Measurements from ENCODE around the gene ANKDD1B. TPM values are rescaled to one million over a fixed set of nuclear protein-coding genes. Genes with fewer than 3 reads are reported as not detected.

The ANKDD1B gene
- total RNA-seq, 4 donors from 2014 or later, result 0.45 to 2.2 (median 1.8) TPM

DNA sequence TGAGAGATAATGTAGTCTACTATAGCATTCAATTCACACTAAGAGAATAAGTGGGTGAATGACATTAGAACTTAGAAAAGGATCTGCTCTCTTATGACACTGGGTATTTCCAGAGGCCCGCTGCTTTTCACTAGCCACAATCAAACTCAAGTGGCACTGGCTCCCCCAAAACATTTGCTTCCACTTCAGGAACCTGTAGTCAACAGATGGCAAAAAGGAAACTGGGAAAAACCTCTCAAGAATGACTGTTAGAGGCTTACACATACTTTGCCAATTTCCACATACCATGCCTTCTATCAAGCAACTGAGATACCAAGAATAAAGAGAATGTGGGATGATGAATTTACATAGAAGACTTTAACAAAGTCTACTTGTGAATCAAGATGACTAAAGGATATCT, 94.8 kb downstream of the ANKDD1B start:
- Histone ChIP-seq H3K27ac (no peak overlapping the region), H3K9me3 (no peaks in the 10 kb centered on the region), H3K4me1 (no peaks in the 10 kb centered on the region), H3K36me3 (peaks cover 39% of the 10 kb centered on the region), H3K4me3 (no peak overlapping the region), H3K27me3 (no peaks in the 10 kb centered on the region)
- DNase-seq (ENCODE audit: low spot score in 2 of 2), result no peak
- TF ChIP-seq CTCF (IDR thresholded peaks at IDR 0.05) (no peak), POLR2AphosphoS5 (IDR thresholded peaks at IDR 0.05) (no peak)
- WGBS, result 79% methylated on average over 1 of the region's 1 CpG

- DNase-seq (ENCODE audit: low spot score in 2 of 2), result no peak
- no peaks in the 10 kb centered on the region for H3K27me3 ChIP-seq
- no peak overlapping the region for H3K27ac ChIP-seq
- H3K4me3 ChIP-seq, result no peak overlapping the region
- WGBS, result 98% methylated on average over 3 of the region's 3 CpGs
- H3K4me1 ChIP-seq, result no peaks in the 10 kb centered on the region
- H3K9me3 ChIP-seq, result no peaks in the 10 kb centered on the region
- H3K36me3 ChIP-seq, result peaks cover 35% of the 10 kb centered on the region
- no peak for TF ChIP-seq CTCF (IDR thresholded peaks at IDR 0.05)
- no peak for TF ChIP-seq POLR2AphosphoS5 (IDR thresholded peaks at IDR 0.05)
- no peak for TF ChIP-seq POLR2A (IDR thresholded peaks at IDR 0.05)
- no peak for TF ChIP-seq EP300 (IDR thresholded peaks at IDR 0.05)
Measured at GRCh38 chr5:75706775-75707174, 95.5 kb downstream of the ANKDD1B start.

DNA sequence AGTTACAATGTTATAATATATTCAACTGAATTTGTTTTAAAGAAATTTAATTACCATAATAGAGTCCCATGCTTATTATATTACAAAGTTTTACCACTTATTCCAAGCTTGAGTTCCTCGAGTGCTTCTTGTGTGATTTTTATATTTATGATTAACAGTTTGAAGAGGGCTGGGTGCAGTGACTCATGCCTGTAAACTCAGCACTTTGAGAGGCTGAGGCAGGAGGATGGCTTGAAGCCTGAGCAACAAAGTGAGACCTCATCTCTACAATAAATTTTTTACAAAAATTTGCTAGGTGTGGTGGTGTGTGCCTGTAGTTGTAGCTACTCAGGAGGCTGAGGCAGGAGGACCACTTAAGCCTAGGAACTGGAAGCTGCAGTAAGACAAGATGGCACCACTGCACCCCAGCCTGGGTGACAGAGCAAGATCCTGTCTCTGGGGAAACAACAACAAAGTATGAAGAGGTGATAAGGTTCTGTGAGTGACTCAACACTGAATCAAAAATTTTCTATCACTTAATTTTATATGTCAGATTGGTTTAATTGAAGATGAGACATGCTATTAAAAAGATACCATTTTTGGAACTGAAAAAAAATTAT, 96.8 kb downstream of the ANKDD1B start:
- Histone ChIP-seq H3K36me3 (peaks cover 24% of the 10 kb centered on the region), H3K27ac (no peak overlapping the region), H3K4me3 (no peak overlapping the region), H3K9me3 (no peaks in the 10 kb centered on the region), H3K27me3 (no peaks in the 10 kb centered on the region), H3K4me1 (no peaks in the 10 kb centered on the region)
- 68% methylated on average over 1 of the region's 1 CpG for WGBS
- TF ChIP-seq CTCF (IDR thresholded peaks at IDR 0.05) (no peak), POLR2A (IDR thresholded peaks at IDR 0.05) (no peak), POLR2AphosphoS5 (IDR thresholded peaks at IDR 0.05) (no peak), EP300 (IDR thresholded peaks at IDR 0.05) (no peak)
- no peak for DNase-seq (ENCODE audit: low spot score in 2 of 2)

DNA sequence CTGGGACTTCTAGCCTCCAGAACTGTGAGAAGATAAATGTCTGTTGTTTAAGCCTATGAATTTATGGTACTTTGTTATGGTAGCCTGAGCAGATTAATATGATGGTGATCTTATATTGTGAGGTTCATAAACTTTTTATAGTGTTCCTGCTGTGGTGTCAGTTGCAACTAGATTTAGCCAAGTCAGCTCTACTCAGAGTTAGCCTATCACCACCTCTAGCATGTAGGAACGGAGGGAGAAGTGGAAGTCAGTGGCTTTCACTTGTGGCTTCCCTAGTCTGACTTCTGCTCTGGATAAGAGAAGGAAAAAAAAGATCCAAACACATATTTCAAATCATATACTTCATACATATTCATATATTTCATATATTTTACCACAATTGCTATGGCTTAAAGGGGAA, 99.4 kb downstream of the ANKDD1B start:
- H3K9me3 ChIP-seq, result no peaks in the 10 kb centered on the region
- no peak overlapping the region for H3K27ac ChIP-seq
- H3K4me1 ChIP-seq, result no peaks in the 10 kb centered on the region
- H3K4me3 ChIP-seq, result no peak overlapping the region
- 71% methylated on average over 1 of the region's 1 CpG for WGBS
- TF ChIP-seq EP300 (IDR thresholded peaks at IDR 0.05) (no peak), CTCF (IDR thresholded peaks at IDR 0.05) (no peak), POLR2AphosphoS5 (IDR thresholded peaks at IDR 0.05) (no peak), POLR2A (IDR thresholded peaks at IDR 0.05) (no peak)
- no peak for DNase-seq (ENCODE audit: low spot score in 2 of 2)
- H3K27me3 ChIP-seq, result no peaks in the 10 kb centered on the region
- H3K36me3 ChIP-seq, result peaks cover 8% of the 10 kb centered on the region

- TF ChIP-seq POLR2A (IDR thresholded peaks at IDR 0.05) (no peak), CTCF (IDR thresholded peaks at IDR 0.05) (no peak), POLR2AphosphoS5 (IDR thresholded peaks at IDR 0.05) (no peak), EP300 (IDR thresholded peaks at IDR 0.05) (no peak)
- Histone ChIP-seq H3K4me1 (peaks cover 4% of the 10 kb centered on the region), H3K9me3 (no peaks in the 10 kb centered on the region), H3K4me3 (no peak overlapping the region), H3K27me3 (no peaks in the 10 kb centered on the region), H3K36me3 (peaks cover 8% of the 10 kb centered on the region), H3K27ac (no peak overlapping the region)
- no peak for DNase-seq (ENCODE audit: low spot score in 2 of 2)
- WGBS, result 93% methylated on average over 1 of the region's 1 CpG
Measured at GRCh38 chr5:75711151-75711550, 99.9 kb downstream of the ANKDD1B start.
